Uterus (tissue), 2 donors: Measurements from ENCODE around the gene DLST.

Source experiments
- POLR2A ChIP-seq, 2 donors: fragments of 450-650 bp; IDR thresholded peaks; one replicate each; pipeline ENCODE4 v1.6.1; 2016; ENCODE audit warnings: antibody characterized with exemption in 2 of 2, mild to moderate bottlenecking in 1 of 2, moderate library complexity in 1 of 2
- TF ChIP-seq, protein P1 (sequence below), 4 experiments: fragments of 200-600 bp in 2 of 4; fragments of 450-650 bp in 2 of 4; sonication (generic) in 2 of 4; IDR thresholded peaks; one replicate each; pipeline ENCODE4 v1.5.1; 2016 to 2019; ENCODE audit warnings: antibody characterized with exemption in 4 of 4, mild to moderate bottlenecking in 2 of 4, moderate library complexity in 1 of 4

GRCh38 chr14:74890262-74890661 lies 8.5 kb downstream of the DLST start:
- TF ChIP-seq, protein P1, sequence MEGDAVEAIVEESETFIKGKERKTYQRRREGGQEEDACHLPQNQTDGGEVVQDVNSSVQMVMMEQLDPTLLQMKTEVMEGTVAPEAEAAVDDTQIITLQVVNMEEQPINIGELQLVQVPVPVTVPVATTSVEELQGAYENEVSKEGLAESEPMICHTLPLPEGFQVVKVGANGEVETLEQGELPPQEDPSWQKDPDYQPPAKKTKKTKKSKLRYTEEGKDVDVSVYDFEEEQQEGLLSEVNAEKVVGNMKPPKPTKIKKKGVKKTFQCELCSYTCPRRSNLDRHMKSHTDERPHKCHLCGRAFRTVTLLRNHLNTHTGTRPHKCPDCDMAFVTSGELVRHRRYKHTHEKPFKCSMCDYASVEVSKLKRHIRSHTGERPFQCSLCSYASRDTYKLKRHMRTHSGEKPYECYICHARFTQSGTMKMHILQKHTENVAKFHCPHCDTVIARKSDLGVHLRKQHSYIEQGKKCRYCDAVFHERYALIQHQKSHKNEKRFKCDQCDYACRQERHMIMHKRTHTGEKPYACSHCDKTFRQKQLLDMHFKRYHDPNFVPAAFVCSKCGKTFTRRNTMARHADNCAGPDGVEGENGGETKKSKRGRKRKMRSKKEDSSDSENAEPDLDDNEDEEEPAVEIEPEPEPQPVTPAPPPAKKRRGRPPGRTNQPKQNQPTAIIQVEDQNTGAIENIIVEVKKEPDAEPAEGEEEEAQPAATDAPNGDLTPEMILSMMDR (IDR thresholded peaks at IDR 0.05): no peak
- no peak for TF ChIP-seq POLR2A (IDR thresholded peaks at IDR 0.05)
